Adrenal gland (tissue), 12 donors: Measurements from ENCODE around the gene RING1. TPM values are rescaled to one million over a fixed set of nuclear protein-coding genes. Genes with fewer than 3 reads are reported as not detected.

Source experiments
- DNase-seq, 7 donors: peaks; one replicate each; pipeline ENCODE4 v3.0.0-alpha.2; 2019 to 2020
- H3K27ac ChIP-seq, 5 donors: fragments of 200-600 bp; sonication (generic) in 4 of 5; 1 replicate in 3 of 5; 2 replicates in 2 of 5; pipeline versions ENCODE4 v1.5.1 to v1.8.0; 2016 to 2020; ENCODE audit warnings: mild to moderate bottlenecking in 1 of 5
- H3K27me3 ChIP-seq: fragments of 200-600 bp; 2 replicates; pipeline ENCODE4 v1.8.0; 2021
- H3K36me3 ChIP-seq, 2 donors: fragments of 200-600 bp; replicated peaks in 1 of 2; 1 replicate in 1 of 2; 2 replicates in 1 of 2; pipeline versions ENCODE4 v1.5.1 to v1.8.0; 2018 to 2022
- H3K4me1 ChIP-seq, 2 donors: fragments of 200-600 bp; replicated peaks in 1 of 2; 1 replicate in 1 of 2; 2 replicates in 1 of 2; pipeline versions ENCODE4 v1.5.1 to v1.8.0; 2018 to 2021
- H3K4me3 ChIP-seq, 4 donors: fragments of 200-600 bp; sonication (generic) in 3 of 4; one replicate each; pipeline ENCODE4 v1.5.1; 2016 to 2018
- H3K9me3 ChIP-seq, 3 donors: fragments of 200-600 bp; sonication (generic) in 1 of 3; replicated peaks in 1 of 3; 1 replicate in 2 of 3; 2 replicates in 1 of 3; pipeline versions ENCODE4 v1.5.1 to v1.8.0; 2016 to 2021
- CTCF ChIP-seq, 6 experiments: fragments of 450-650 bp in 4 of 6; fragments of 200-600 bp in 2 of 6; sonication (generic) in 1 of 6; IDR thresholded peaks; 1 replicate in 5 of 6; 2 replicates in 1 of 6; pipeline versions ENCODE4 v1.5.1 to v1.8.0; 2016 to 2021; ENCODE audit warnings: antibody characterized with exemption in 6 of 6, mild to moderate bottlenecking in 2 of 6, moderate library complexity in 1 of 6
- POLR2A ChIP-seq, 2 donors: fragments of 450-650 bp; IDR thresholded peaks; one replicate each; pipeline ENCODE4 v1.6.1; 2017; ENCODE audit warnings: antibody characterized with exemption in 2 of 2, mild to moderate bottlenecking in 2 of 2, moderate library complexity in 1 of 2
- WGBS, 4 donors: extraction: QIAGEN DNeasy Blood & Tissue Kit in 2 of 4; methylation state at CpG; one replicate each; pipeline versions ENCODE4 v1.1.5 to v1.1.7; 2013 to 2017; 5-methylcytosine and 5-hydroxymethylcytosine counted together
- intact Hi-C, 2 donors: fragments of 100-400 bp; cut with DNase I; formaldehyde crosslinking; loops; one replicate each; pipeline versions ENCODE4 v1.14.1 to v1.15.0; 2022 to 2023
- polyA plus RNA-seq, 3 donors: library from polyadenylated mRNA; stranded (reverse); fragments of 200-250 nt in 2 of 3; fragments of 350-450 nt in 1 of 3; fragmentation: Illumina TruSeq in 1 of 3; extraction: RNeasy Lipid Tissue Mini Kit (QIAGEN cat#74804) in 1 of 3; gene quantifications; one replicate each; pipeline ENCODE4 v1.2.3, GENCODE V29; 2013 to 2014
- total RNA-seq, 9 donors: library from RNA; depleted of rRNA in 4 of 9; stranded (reverse); fragments of >200 nt in 4 of 9; fragments of 120-200 nt in 1 of 9; fragmentation: NEBNext Ultra II Directional in 1 of 9; extraction: Animal tissue kit (Norgen Biotek cat#: 25700) in 1 of 9; gene quantifications; one replicate each; pipeline versions ENCODE4 v1.1.0 to v1.2.4, GENCODE V29; 2013 to 2023
- donor health status: healthy with polysubstance abuse.
- donor health status: Bipolar disorder and iron deficiency.
- donor health status: DM: yes; HTN: yes; CAD: no.
- donor health status: DM: no; HTN: no; CAD: no.
- donor health status: DM: no; HTN: no; CAD: no.
- donor health status: DM: yes; HTN: yes; CAD: no.

Gene RING1
- total and polyA plus RNA-seq, 12 donors = 8.5 to 107 (median 32.4) TPM

DNA sequence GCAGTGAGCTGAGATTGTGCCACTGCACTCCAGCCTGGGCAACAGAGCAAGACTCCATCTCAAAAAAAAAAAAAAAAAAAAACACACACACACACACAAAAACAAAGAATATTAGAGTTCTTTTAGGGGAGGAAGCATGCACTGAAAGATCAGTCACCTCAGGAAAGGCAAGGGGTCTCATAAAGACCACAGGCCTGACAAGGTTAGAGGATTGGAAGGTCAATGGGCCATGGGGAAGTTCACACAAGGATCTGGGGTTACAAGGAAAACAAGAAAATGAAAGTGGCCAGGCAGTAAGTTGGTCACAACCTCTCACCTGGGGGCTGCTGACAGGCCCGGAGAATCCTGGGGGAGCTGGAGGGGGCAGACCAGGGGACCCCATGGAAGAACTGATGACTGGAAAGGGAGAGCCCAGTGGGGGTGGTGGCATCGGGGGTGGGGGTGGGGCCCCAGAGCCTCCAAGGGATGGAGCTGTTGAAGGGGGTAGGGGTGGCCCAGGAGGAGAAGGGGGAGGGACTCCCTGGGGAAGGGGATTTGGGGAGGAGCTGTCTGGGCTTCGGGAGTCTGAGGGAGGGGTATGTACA, 9.4 kb upstream of the RING1 start:
- peaks cover 0 to 54% of the 10 kb centered on the region in 2 donors for H3K36me3 ChIP-seq
- TF ChIP-seq CTCF (IDR thresholded peaks at IDR 0.05) = no peak
- TF ChIP-seq POLR2A (IDR thresholded peaks at IDR 0.05) = no peak
- peak overlapping the region in 2 of 4 donors; percentile 86 to 96 for H3K4me3 ChIP-seq
- intact Hi-C loops = loop anchor here (5.0 kb wide), 1 partner anchor 37 kb away; no protein-coding TSS in a partner anchor
- H3K27ac ChIP-seq = peak overlapping the region in 3 of 5 donors; percentile 92 to 98 (median 98)
- H3K9me3 ChIP-seq = no peaks in the 10 kb centered on the region
- no peaks in the 10 kb centered on the region for H3K27me3 ChIP-seq
- no peak for DNase-seq
- WGBS, 4 donors = 25 to 36% (median 32%) methylated on average over 3 of the region's 3 CpGs
- peaks cover 26 to 47% of the 10 kb centered on the region in 2 donors for H3K4me1 ChIP-seq

DNA sequence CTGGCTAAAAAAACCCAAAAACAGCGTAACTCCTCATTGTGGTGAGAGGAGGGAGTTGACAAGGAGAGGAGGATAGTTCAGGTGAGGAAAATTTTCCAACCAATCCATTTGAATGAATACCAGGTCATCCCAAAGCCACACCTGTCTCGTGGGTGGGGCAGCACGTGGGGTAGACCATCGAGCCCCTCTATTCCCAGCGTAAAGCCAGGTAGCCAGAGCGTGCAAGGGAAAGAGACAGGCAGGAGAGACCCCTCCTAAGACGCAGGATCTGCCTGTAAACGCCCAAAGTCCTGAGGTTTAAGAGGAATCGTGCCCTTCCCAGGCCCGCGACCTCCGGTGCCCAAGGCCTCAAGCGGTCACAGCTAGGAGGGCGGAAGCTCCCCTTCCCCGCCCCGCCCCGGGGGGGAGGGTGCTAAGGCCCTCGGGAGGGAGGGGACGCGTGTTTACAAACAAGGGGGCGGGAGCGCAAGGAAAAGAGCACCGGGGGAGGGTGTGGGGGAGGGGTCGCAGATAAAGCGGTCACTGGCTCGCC, 8.5 kb upstream of the RING1 start:
- WGBS, 4 donors = 3 to 4% (median 3%) methylated on average over 10 to 26 of the region's 26 CpGs
- Histone ChIP-seq H3K9me3 (no peaks in the 10 kb centered on the region), H3K36me3 (peaks cover 0 to 49% of the 10 kb centered on the region in 2 donors), H3K27me3 (no peaks in the 10 kb centered on the region), H3K27ac (peak overlapping the region; percentile 92 to 99 (median 98)), H3K4me3 (peak overlapping the region; percentile 69 to 96 (median 86)), H3K4me1 (peaks cover 30 to 53% of the 10 kb centered on the region in 2 donors)
- intact Hi-C loops = loop anchor here (5.0 kb wide), 1 partner anchor 37 kb away; no protein-coding TSS in a partner anchor
- DNase-seq = peak in 4 of 7 donors; percentile 79 to 88 (median 84)
- no peak for TF ChIP-seq CTCF (IDR thresholded peaks at IDR 0.05)

GRCh38 chr6:33200219-33201146, 7.8 kb upstream of the RING1 start, which contains the start of the genes RXRB and SLC39A7:
Gene RXRB (minus strand): TSS chr6:33200665. CDS start chr6:33200476, 189 bp downstream.
Gene SLC39A7 (plus strand): TSS chr6:33200867. CDS start chr6:33201246, 379 bp downstream.
- peak in 1 of 6 experiments; percentile 2 for TF ChIP-seq CTCF (IDR thresholded peaks at IDR 0.05)
- TF ChIP-seq POLR2A (IDR thresholded peaks at IDR 0.05) = peak; percentile 73 to 76
- Histone ChIP-seq H3K36me3 (peaks cover 0 to 42% of the 10 kb centered on the region in 2 donors), H3K27ac (peak within 1 kb of the TSS; percentile 92 to 99 (median 98)), H3K27me3 (no peaks in the 10 kb centered on the region), H3K9me3 (no peaks in the 10 kb centered on the region), H3K4me3 (peak within 1 kb of the TSS; percentile 85 to 96 (median 86)), H3K4me1 (peaks cover 35 to 58% of the 10 kb centered on the region in 2 donors)
- WGBS, 4 donors = 0 to 1% (median 1%) methylated on average over 35 to 68 of the region's 68 CpGs
- intact Hi-C loops = no loop called here
- DNase-seq = peak; percentile 99 to 100 (median 100)

- Histone ChIP-seq H3K27me3 (no peaks in the 10 kb centered on the region), H3K4me1 (peaks cover 35 to 58% of the 10 kb centered on the region in 2 donors), H3K4me3 (peak overlapping the region; percentile 85 to 96 (median 86)), H3K27ac (peak overlapping the region; percentile 92 to 99 (median 98)), H3K9me3 (no peaks in the 10 kb centered on the region), H3K36me3 (peaks cover 0 to 35% of the 10 kb centered on the region in 2 donors)
- 0 to 2% (median 1%) methylated on average over 5 to 14 of the region's 14 CpGs for WGBS, 4 donors
- DNase-seq = peak in 2 of 7 donors; percentile 30 to 43
- no peak for TF ChIP-seq CTCF (IDR thresholded peaks at IDR 0.05)
- intact Hi-C loops = no loop called here
Measured at GRCh38 chr6:33201147-33201545, 7.2 kb upstream of the RING1 start.
